OCI-LY1 (cell line): ENCODE results near the gene CFAP251.

Source experiments
- EZH2 ChIP-seq: fragments of 200-600 bp; sonication (generic), shearing (Covaris generic); IDR thresholded peaks from 2 replicates; pipeline ENCODE4 v1.8.0; 2017; ENCODE audit warnings: borderline replicate concordance, mixed run types, mild to moderate bottlenecking, antibody characterized with exemption, low read length, moderate library complexity, mixed read lengths
- TF ChIP-seq, protein P1 (sequence below): fragments of 200-600 bp; sonication (generic), shearing (Covaris generic); IDR thresholded peaks from 2 replicates; pipeline ENCODE4 v1.5.1; 2017; ENCODE audit warnings: mild to moderate bottlenecking, antibody characterized with exemption, low read length, moderate library complexity, mixed read lengths

DNA sequence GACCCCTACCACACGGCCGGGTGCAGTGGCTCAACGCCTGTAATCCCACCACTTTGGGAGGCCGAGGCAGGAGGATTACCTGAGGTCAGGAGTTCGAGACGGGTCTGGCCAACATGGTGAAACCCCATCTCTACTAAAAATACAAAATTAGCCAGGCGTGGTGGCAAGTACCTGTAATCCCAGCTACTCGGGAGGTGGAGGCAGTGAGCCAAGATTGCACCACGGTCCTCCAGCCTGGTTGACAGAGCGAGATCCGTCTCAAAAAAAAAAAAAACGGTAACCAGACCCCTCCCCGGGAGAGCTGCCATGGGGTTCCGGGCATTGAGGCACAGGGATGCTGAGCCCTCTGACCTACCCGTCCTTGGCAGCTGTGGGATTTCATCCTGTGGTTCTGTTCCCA is 125.1 kb downstream of the CFAP251 start:
- TF ChIP-seq, protein P1, sequence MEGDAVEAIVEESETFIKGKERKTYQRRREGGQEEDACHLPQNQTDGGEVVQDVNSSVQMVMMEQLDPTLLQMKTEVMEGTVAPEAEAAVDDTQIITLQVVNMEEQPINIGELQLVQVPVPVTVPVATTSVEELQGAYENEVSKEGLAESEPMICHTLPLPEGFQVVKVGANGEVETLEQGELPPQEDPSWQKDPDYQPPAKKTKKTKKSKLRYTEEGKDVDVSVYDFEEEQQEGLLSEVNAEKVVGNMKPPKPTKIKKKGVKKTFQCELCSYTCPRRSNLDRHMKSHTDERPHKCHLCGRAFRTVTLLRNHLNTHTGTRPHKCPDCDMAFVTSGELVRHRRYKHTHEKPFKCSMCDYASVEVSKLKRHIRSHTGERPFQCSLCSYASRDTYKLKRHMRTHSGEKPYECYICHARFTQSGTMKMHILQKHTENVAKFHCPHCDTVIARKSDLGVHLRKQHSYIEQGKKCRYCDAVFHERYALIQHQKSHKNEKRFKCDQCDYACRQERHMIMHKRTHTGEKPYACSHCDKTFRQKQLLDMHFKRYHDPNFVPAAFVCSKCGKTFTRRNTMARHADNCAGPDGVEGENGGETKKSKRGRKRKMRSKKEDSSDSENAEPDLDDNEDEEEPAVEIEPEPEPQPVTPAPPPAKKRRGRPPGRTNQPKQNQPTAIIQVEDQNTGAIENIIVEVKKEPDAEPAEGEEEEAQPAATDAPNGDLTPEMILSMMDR: no peak
- TF ChIP-seq EZH2: no peak
